GM12892 (cell line): ENCODE results near the gene KCNH5.

Experiments used
- POLR2A ChIP-seq: IDR thresholded peaks from 2 replicates; pipeline ENCODE4 v1.6.1; 2011; ENCODE audit warnings: low read depth, low read length, control low read depth
- TAF1 ChIP-seq: IDR thresholded peaks from 2 replicates; pipeline ENCODE4 v1.6.1; 2011; ENCODE audit warnings: low read depth, mild to moderate bottlenecking, control low read depth, low read length, borderline replicate concordance

- TF ChIP-seq POLR2A: no peak
- TF ChIP-seq TAF1: no peak
These were observed 390.6 kb downstream of the KCNH5 start for GRCh38 chr14:62654641-62655040.
